ENCODE measurements around the gene FKRP.

FKRP gene

DNA sequence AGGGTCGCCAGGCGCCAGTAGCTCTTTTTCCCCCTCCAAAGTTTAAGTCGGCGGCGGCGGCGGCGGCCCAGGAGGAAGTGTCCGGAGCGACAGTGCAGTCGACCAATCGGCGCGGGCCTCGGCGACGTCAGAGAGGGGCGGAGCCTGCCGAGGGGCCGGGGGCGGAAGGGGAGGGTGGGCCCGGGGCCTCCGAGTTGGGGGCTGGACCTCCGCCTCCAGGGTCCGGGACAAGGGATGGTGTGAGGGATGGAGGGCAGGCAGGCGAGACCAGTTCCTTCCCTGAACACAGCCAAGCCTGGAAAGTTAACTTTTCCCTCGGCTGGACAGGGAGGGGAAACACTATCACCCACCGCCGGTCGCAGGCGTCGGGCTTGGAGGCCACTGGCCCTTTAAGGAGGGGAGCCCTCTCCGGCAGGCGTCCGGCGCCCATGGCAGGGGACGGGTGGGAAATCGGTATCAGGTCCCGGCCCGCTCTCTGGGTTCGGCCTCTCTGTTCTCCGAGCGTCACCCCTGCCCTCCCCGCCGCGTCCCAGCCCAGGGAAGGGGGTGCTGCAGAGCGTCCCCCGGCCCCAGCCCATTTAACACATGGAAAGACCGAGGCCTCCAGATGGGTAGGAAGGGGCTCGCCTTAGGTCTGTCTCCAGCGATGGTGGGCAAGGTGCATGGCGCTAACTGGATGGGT, 28.7 kb upstream of the FKRP start, which contains the start of gene PRKD2:
TSS of gene PRKD2 (minus strand) at position 81 of the 682 bp plus-strand sequence. CDS start 744 bp downstream, outside the sequence.
- no peak for TF ChIP-seq ZFX (IDR thresholded peaks at IDR 0.05)
- TF ChIP-seq, protein P1, sequence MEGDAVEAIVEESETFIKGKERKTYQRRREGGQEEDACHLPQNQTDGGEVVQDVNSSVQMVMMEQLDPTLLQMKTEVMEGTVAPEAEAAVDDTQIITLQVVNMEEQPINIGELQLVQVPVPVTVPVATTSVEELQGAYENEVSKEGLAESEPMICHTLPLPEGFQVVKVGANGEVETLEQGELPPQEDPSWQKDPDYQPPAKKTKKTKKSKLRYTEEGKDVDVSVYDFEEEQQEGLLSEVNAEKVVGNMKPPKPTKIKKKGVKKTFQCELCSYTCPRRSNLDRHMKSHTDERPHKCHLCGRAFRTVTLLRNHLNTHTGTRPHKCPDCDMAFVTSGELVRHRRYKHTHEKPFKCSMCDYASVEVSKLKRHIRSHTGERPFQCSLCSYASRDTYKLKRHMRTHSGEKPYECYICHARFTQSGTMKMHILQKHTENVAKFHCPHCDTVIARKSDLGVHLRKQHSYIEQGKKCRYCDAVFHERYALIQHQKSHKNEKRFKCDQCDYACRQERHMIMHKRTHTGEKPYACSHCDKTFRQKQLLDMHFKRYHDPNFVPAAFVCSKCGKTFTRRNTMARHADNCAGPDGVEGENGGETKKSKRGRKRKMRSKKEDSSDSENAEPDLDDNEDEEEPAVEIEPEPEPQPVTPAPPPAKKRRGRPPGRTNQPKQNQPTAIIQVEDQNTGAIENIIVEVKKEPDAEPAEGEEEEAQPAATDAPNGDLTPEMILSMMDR (conservative IDR thresholded peaks at IDR 0.05): no peak
- peak within 1 kb of the TSS; percentile 75 for H3K27ac ChIP-seq

GRCh38 chr19:46717716-46718143, 28.1 kb upstream of the FKRP start:
- no peak for TF ChIP-seq ZFX (IDR thresholded peaks at IDR 0.05)
- TF ChIP-seq, protein P1 (conservative IDR thresholded peaks at IDR 0.05): no peak
- H3K27ac ChIP-seq: peak overlapping the region; percentile 75; the same call in 1 of the 2 replicates

- no peak overlapping the region for H3K27ac ChIP-seq
- TF ChIP-seq, protein P1 (conservative IDR thresholded peaks at IDR 0.05): no peak
- TF ChIP-seq ZFX (IDR thresholded peaks at IDR 0.05): no peak
Observed at GRCh38 chr19:46718157-46718933, 27.5 kb upstream of the FKRP start.

DNA sequence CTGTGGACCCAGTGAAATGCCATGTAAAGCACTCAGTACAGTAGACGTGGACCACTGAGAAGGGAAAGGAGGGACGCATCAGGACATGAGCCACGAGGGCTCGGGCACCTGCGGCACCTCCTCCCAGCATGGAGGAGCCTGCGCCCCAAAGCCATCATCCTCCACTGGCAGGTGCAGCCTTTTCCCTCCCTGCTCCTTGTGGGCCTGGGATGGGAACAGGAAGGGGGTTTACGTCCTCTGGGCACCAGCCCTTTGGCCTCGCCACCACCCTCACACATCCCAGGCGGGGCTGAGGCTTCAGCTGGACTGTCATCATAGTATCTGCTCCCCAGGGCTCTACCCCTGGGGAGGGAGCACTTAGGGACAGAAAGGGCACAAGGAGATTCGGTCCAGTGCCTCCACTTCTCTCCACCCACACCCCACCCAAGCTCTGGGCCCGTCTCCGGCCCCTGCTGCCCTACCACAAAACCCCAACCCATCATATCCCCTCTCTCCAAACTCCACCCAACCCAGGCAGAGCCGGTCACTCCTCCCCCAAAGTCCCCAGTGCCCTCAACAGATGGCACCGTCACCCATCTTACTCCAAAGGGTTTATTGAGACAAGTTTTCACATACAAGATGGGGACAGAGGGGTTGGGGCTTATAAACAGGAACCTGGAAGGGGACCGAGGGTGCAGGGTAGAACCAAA, 26.8 kb upstream of the FKRP start:
- no peak overlapping the region for H3K27ac ChIP-seq

DNA sequence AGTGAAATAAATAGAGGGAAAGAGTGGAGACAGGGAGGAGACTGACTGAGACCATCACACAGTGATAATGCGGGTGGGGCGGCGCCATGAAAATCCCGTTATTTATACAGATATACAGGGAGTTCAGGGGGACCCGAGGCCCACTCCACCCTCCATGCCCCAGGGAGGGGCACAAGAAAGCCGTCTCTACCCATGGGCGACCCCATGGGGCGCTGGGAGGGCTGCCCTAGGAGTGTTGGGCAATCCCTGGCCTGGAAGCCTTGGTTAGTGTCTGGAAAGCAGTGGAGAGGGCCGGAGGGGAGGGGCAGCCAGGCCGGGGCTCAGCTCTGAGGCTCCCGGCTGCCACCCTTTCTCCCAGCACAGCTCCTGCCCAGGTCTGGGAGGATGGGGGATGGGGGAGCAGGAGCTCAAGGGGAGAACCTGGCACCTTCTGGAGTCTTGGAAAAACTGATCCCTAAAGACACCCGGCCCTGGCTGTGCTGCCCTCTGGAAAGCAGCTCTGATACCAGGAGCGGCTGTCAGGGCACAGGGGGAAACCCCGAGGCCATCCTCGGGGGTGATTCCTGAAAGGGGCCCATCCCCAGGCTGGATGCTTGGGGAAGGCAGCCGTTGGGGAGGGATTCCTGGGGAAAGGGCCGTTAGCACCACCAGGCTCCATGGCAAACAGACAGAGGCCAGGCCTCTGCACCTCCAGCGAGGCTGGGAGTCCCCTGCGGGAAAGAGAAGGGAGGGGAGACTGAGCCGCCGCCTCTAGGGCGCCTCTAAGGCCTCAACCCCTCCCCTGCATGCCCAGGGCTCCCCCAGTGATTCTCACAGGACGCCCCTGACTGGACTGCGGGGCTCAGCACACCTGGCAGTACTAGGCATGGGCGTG, 26.0 kb upstream of the FKRP start:
- no peak overlapping the region for H3K27ac ChIP-seq

More for the DNA sequence above, 26.8 kb upstream of the FKRP start:
- TF ChIP-seq, protein P1 (conservative IDR thresholded peaks at IDR 0.05): no peak
- TF ChIP-seq ZFX (IDR thresholded peaks at IDR 0.05): no peak

GRCh38 chr19:46720503-46721239, 25.2 kb upstream of the FKRP start:
- H3K27ac ChIP-seq: no peak overlapping the region
- TF ChIP-seq ZFX (IDR thresholded peaks at IDR 0.05): no peak
- TF ChIP-seq, protein P1 (conservative IDR thresholded peaks at IDR 0.05): no peak

More for the DNA sequence above, 26.0 kb upstream of the FKRP start:
- TF ChIP-seq, protein P1 (conservative IDR thresholded peaks at IDR 0.05): no peak
- no peak for TF ChIP-seq ZFX (IDR thresholded peaks at IDR 0.05)
